ENCODE data around the gene HIVEP1.

- TF ChIP-seq SIN3A (IDR thresholded peaks at IDR 0.05; ENCODE audit: borderline replicate concordance, insufficient read depth, low read depth, low read length), result no peak
- TF ChIP-seq, protein P1, sequence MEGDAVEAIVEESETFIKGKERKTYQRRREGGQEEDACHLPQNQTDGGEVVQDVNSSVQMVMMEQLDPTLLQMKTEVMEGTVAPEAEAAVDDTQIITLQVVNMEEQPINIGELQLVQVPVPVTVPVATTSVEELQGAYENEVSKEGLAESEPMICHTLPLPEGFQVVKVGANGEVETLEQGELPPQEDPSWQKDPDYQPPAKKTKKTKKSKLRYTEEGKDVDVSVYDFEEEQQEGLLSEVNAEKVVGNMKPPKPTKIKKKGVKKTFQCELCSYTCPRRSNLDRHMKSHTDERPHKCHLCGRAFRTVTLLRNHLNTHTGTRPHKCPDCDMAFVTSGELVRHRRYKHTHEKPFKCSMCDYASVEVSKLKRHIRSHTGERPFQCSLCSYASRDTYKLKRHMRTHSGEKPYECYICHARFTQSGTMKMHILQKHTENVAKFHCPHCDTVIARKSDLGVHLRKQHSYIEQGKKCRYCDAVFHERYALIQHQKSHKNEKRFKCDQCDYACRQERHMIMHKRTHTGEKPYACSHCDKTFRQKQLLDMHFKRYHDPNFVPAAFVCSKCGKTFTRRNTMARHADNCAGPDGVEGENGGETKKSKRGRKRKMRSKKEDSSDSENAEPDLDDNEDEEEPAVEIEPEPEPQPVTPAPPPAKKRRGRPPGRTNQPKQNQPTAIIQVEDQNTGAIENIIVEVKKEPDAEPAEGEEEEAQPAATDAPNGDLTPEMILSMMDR (IDR thresholded peaks at IDR 0.05), result no peak
- no peak for TF ChIP-seq REST (IDR thresholded peaks at IDR 0.05; ENCODE audit: insufficient read depth in 1 of 2, low read depth in 2 of 2, low read length in 1 of 2)
- TF ChIP-seq POLR2AphosphoS5 (IDR thresholded peaks at IDR 0.05; ENCODE audit: low read depth, low read length), result no peak
- no peak for TF ChIP-seq TCF7L2 (IDR thresholded peaks at IDR 0.05; ENCODE audit: low read depth, low read length)
Measured at GRCh38 chr6:12178521-12178920, 166.4 kb downstream of the HIVEP1 start.

All from Panc1 (cell line).